HUES6 (cell line): Measurements from ENCODE around the gene SSB.
A peak's percentile ranks its signal among the peaks of the same experiment; 100 is the strongest.
"Not testable (repeated sequence)": the region's sequence is repeated elsewhere in the genome, so short reads cannot be mapped to it uniquely, and the experiment has no call there.

Experiments
- H3K27ac ChIP-seq: 2 replicates; pipeline ENCODE4 v1.7.0; 2013; ENCODE audit warnings: low read depth, mild to moderate bottlenecking, low read length, inconsistent platforms
- H3K27me3 ChIP-seq: 2 replicates; pipeline ENCODE4 v1.6.1; 2013; ENCODE audit warnings: low read length; ENCODE audit not compliant: control insufficient read depth, insufficient read depth
- H3K36me3 ChIP-seq: 2 replicates; pipeline ENCODE4 v1.6.1; 2013; ENCODE audit warnings: low read length; ENCODE audit not compliant: control insufficient read depth, insufficient read depth
- H3K4me1 ChIP-seq: 2 replicates; pipeline ENCODE4 v1.6.1; 2013; ENCODE audit warnings: low read length; ENCODE audit not compliant: control insufficient read depth, insufficient read depth
- H3K4me3 ChIP-seq: 2 replicates; pipeline ENCODE4 v1.5.1; 2013; ENCODE audit warnings: low read depth, low read length
- H3K9ac ChIP-seq: one replicate; pipeline ENCODE4 v1.6.1; 2013; ENCODE audit warnings: mild to moderate bottlenecking, low read length
- H3K9me3 ChIP-seq: 2 replicates; pipeline ENCODE4 v1.6.1; 2013; ENCODE audit warnings: low read depth, low read length; ENCODE audit not compliant: control insufficient read depth, insufficient read depth

The SSB gene

GRCh38 chr2:169798718-169799592 is at the start of gene SSB:
Gene SSB, plus strand, starts transcription at chr2:169798871. Its CDS starts 2,090 bp downstream, at chr2:169800961.
- peak within 1 kb of the TSS; percentile 91 for H3K9ac ChIP-seq
- H3K4me3 ChIP-seq, result peak within 1 kb of the TSS; percentile 89
- H3K27me3 ChIP-seq, result no peaks in the 10 kb centered on the region
- H3K9me3 ChIP-seq, result no peaks in the 10 kb centered on the region
- H3K4me1 ChIP-seq, result peaks cover 11% of the 10 kb centered on the region
- H3K27ac ChIP-seq, result peak within 1 kb of the TSS; percentile 85
- H3K36me3 ChIP-seq, result peaks cover 32% of the 10 kb centered on the region

GRCh38 chr2:169752752-169753151 is 45.9 kb upstream of the SSB start:
- no peaks in the 10 kb centered on the region for H3K4me1 ChIP-seq
- no peak overlapping the region for H3K27ac ChIP-seq
- no peaks in the 10 kb centered on the region for H3K27me3 ChIP-seq
- H3K9me3 ChIP-seq, result peaks cover 17% of the 10 kb centered on the region
- peaks cover 33% of the 10 kb centered on the region for H3K36me3 ChIP-seq
- H3K9ac ChIP-seq, result no peak overlapping the region
- no peak overlapping the region for H3K4me3 ChIP-seq

- no peak overlapping the region for H3K9ac ChIP-seq
- H3K9me3 ChIP-seq, result peaks cover 17% of the 10 kb centered on the region
- H3K4me1 ChIP-seq, result no peaks in the 10 kb centered on the region
- no peak overlapping the region for H3K27ac ChIP-seq
- peaks cover 10% of the 10 kb centered on the region; the same call in 1 of the 2 replicates for H3K36me3 ChIP-seq
- H3K4me3 ChIP-seq, result no peak overlapping the region
- H3K27me3 ChIP-seq, result no peaks in the 10 kb centered on the region
Measured at GRCh38 chr2:169755083-169755870, 43.4 kb upstream of the SSB start.

DNA sequence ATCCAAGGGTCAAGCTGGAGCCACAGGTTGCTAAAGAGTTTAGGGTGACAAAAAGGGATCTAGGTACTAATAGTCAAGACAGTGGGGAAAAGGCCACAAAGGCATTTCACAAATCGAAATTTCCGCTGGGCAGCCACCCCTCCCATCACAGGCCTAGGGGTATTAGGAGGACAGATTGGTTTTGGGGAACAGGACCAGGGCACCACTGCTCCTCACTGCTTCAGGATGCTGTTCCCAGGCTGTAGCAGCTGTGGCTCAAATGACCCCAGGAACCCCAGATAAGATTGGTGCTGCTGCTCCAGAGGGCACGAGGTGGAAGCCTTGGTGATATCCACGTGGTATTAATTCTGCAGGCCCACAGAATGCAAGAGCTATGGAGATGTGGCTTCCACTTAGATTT is 42.3 kb upstream of the SSB start:
- Histone ChIP-seq H3K4me1 (no peaks in the 10 kb centered on the region), H3K9ac (no peak overlapping the region), H3K36me3 (0 out of 2 replicates have a peak, but pooled peaks cover 2% of the 10 kb centered on the region), H3K27ac (no peak overlapping the region), H3K9me3 (peaks cover 17% of the 10 kb centered on the region), H3K4me3 (no peak overlapping the region), H3K27me3 (no peaks in the 10 kb centered on the region)

GRCh38 chr2:169757356-169757755 is 41.3 kb upstream of the SSB start:
- no peaks in the 10 kb centered on the region for H3K36me3 ChIP-seq
- no peaks in the 10 kb centered on the region for H3K27me3 ChIP-seq
- no peak overlapping the region for H3K9ac ChIP-seq
- no peak overlapping the region for H3K4me3 ChIP-seq
- no peaks in the 10 kb centered on the region for H3K4me1 ChIP-seq
- H3K27ac ChIP-seq, result no peak overlapping the region
- peaks cover 17% of the 10 kb centered on the region for H3K9me3 ChIP-seq

GRCh38 chr2:169757778-169758177 is 40.9 kb upstream of the SSB start:
- H3K9ac ChIP-seq, result no peak overlapping the region
- no peaks in the 10 kb centered on the region for H3K27me3 ChIP-seq
- no peak overlapping the region for H3K4me3 ChIP-seq
- no peak overlapping the region for H3K27ac ChIP-seq
- H3K36me3 ChIP-seq, result no peaks in the 10 kb centered on the region
- H3K9me3 ChIP-seq, result peaks cover 17% of the 10 kb centered on the region
- no peaks in the 10 kb centered on the region for H3K4me1 ChIP-seq

GRCh38 chr2:169759987-169760386 is 38.7 kb upstream of the SSB start:
- H3K9me3 ChIP-seq, result peaks cover 17% of the 10 kb centered on the region
- no peaks in the 10 kb centered on the region for H3K4me1 ChIP-seq
- H3K27ac ChIP-seq, result no peak overlapping the region
- no peak overlapping the region for H3K9ac ChIP-seq
- H3K27me3 ChIP-seq, result no peaks in the 10 kb centered on the region
- H3K4me3 ChIP-seq, result no peak overlapping the region
- no peaks in the 10 kb centered on the region for H3K36me3 ChIP-seq

DNA sequence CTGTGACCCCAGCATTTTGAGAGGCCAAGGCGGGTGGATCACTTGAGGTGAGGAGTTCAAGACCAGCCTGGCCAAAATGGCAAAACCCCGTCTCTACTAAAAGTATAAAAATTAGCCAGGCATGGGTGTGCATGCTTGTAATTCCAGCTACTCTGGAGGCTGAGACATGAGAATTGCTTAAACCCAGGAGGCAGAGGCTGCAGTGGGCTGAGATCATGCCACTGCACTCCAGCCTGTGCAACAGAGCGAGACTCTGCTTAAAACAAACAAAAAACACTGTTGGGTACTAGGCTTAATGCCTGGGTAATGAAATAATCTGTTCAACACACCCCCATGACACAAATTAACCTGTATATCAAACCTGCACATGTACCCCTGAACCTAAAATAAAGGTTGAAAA is 37.9 kb upstream of the SSB start:
- not testable (repeated sequence) for H3K27ac ChIP-seq, H3K36me3 ChIP-seq, H3K9ac ChIP-seq, H3K27me3 ChIP-seq, H3K4me3 ChIP-seq, H3K4me1 ChIP-seq
- H3K9me3 ChIP-seq, result peaks cover 16% of the 10 kb centered on the region

DNA sequence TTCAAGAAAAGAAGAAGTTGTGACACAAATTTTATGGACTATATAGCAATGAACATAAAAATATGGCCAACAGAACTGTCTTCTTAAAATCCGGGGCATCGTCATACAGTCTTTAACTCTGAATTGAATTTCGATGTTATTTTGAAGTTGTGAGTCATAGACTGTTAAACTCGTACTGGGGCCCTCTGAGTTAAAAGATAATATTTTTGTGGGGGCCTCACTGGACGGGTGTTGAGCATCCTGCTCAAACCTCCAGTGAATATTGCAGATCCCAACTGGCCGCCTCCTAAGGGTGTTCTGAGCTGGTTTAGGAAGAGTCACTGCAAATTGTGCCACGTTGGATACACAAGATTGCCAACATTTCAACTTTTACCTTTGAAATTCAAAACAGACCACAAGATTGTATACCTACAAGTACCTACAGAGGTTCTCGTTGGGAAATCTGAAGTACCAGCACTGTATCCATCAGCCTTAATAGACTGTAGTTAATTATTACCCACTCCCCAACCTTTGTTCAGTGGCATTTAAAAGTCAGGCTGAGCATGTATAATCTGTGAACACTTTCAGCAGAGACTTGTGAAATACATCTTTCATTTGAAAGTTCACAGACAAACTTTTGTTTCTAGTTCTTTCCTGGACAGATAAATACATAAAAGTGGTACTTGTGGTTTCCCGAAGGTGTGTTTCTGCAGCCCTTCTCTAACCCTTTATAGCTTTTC is 37.3 kb upstream of the SSB start:
- no peak overlapping the region for H3K27ac ChIP-seq
- H3K4me3 ChIP-seq, result no peak overlapping the region
- H3K27me3 ChIP-seq, result no peaks in the 10 kb centered on the region
- no peaks in the 10 kb centered on the region for H3K36me3 ChIP-seq
- H3K4me1 ChIP-seq, result no peaks in the 10 kb centered on the region
- peaks cover 10% of the 10 kb centered on the region for H3K9me3 ChIP-seq
- no peak overlapping the region for H3K9ac ChIP-seq

DNA sequence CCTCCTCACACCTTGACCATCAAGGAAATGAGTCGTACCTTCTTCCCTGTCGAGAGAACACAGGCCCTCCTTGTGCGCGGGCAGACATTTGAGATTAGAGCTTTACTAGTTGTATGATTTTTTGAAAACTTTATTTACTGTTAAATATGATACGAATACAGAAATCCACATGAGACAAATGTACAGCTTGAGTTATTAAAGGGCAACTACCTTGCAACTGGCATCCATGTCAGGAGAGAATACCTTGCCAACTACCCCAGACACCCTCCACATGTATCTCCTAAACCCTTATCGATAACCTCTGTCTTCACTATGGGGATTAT is 36.7 kb upstream of the SSB start:
- peaks cover 5% of the 10 kb centered on the region for H3K9me3 ChIP-seq
- H3K27me3 ChIP-seq, result no peaks in the 10 kb centered on the region
- no peak overlapping the region for H3K4me3 ChIP-seq
- H3K27ac ChIP-seq, result no peak overlapping the region
- H3K4me1 ChIP-seq, result no peaks in the 10 kb centered on the region
- H3K36me3 ChIP-seq, result no peaks in the 10 kb centered on the region
- H3K9ac ChIP-seq, result no peak overlapping the region

DNA sequence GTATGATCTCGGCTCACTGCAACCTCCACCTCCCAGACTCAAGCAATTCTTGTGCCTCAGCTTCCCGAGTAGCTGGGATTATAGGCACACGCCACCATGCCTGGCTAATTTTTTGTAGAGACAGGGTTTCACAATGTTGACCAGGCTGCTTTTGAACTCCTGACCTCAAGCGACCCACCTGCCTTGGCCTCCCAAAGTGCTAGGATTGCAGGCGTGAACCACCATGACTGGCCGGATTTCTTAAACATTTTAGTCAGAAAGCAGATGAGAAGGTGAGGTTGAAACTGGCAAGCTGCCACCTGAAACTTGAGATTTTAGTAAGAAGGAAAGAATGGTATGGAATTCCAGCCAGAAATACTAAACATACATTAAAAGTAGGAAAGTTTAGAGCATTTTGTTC is 33.1 kb upstream of the SSB start:
- H3K27me3 ChIP-seq, result no peaks in the 10 kb centered on the region
- no peak overlapping the region for H3K9ac ChIP-seq
- H3K4me3 ChIP-seq, result no peak overlapping the region
- H3K27ac ChIP-seq, result no peak overlapping the region
- H3K9me3 ChIP-seq, result no peaks in the 10 kb centered on the region
- H3K36me3 ChIP-seq, result no peaks in the 10 kb centered on the region
- H3K4me1 ChIP-seq, result peaks cover 4% of the 10 kb centered on the region; the same call in 1 of the 2 replicates
